Ishikawa (cell line): ENCODE data around the gene TMEM45A.
A peak's percentile ranks its signal among the peaks of the same experiment; 100 is the strongest.

Experiments used
- CEBPB ChIP-seq: IDR thresholded peaks from 2 replicates; pipeline ENCODE4 v1.6.1; 2012
- CREB1 ChIP-seq: IDR thresholded peaks from 2 replicates; pipeline ENCODE4 v1.6.1; 2012; ENCODE audit warnings: low read depth
- EGR1 ChIP-seq: IDR thresholded peaks from 2 replicates; pipeline ENCODE4 v1.6.1; 2012
- EP300 ChIP-seq: IDR thresholded peaks from 2 replicates; pipeline ENCODE4 v1.6.1; 2012; ENCODE audit warnings: borderline replicate concordance
- FOXM1 ChIP-seq: IDR thresholded peaks from 2 replicates; pipeline ENCODE4 v1.6.1; 2012; ENCODE audit warnings: low read depth, borderline replicate concordance
- MAX ChIP-seq: IDR thresholded peaks from 2 replicates; pipeline ENCODE4 v1.6.1; 2012
- NFIC ChIP-seq: IDR thresholded peaks from 2 replicates; pipeline ENCODE4 v1.6.1; 2012
- RAD21 ChIP-seq: IDR thresholded peaks from 2 replicates; pipeline ENCODE4 v1.6.1; 2012; ENCODE audit warnings: low read depth
- REST ChIP-seq: IDR thresholded peaks from 2 replicates; pipeline ENCODE4 v1.6.1; 2012; ENCODE audit warnings: low read depth, mild to moderate bottlenecking
- TAF1 ChIP-seq: IDR thresholded peaks from 2 replicates; pipeline ENCODE4 v1.6.1; 2012; ENCODE audit warnings: low read depth, mild to moderate bottlenecking
- TCF12 ChIP-seq: IDR thresholded peaks from 2 replicates; pipeline ENCODE4 v1.6.1; 2012; ENCODE audit warnings: low read depth
- TEAD4 ChIP-seq: IDR thresholded peaks from 2 replicates; pipeline ENCODE4 v1.6.1; 2012
- USF1 ChIP-seq: IDR thresholded peaks from 2 replicates; pipeline ENCODE4 v1.6.1; 2012
- YY1 ChIP-seq: IDR thresholded peaks from 2 replicates; pipeline ENCODE4 v1.6.1; 2012; ENCODE audit warnings: low read depth
- ZBTB7A ChIP-seq: IDR thresholded peaks from 2 replicates; pipeline ENCODE4 v1.6.1; 2012; ENCODE audit warnings: low read depth

TMEM45A gene

GRCh38 chr3:100458814-100459213 is 33.6 kb upstream of the TMEM45A start:
- TF ChIP-seq EP300 (no peak), CREB1 (no peak), TAF1 (no peak), RAD21 (no peak), EGR1 (no peak), CEBPB (no peak), USF1 (no peak), REST (no peak), MAX (no peak), NFIC (no peak), YY1 (no peak), FOXM1 (no peak)

DNA sequence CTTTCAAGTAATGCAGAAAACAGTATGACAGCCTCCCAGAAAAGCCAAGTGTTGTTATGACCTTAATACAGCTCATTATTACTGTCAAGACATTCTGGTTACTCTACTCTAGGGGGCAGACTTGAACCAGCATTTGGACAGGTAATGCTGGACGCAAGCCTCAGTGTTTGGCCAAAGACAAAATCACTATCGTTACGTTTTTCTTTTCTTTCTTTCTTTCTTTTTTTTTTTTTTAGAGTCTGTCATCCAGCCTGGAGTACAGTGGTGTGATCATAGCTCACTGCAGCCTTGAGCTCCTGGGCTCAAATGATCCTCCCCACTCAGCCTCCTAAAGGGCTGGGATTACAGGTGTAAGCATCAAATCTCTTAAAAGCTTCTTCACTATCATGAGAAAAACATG is 29.4 kb upstream of the TMEM45A start:
- peak; percentile 96 for TF ChIP-seq RAD21
- TF ChIP-seq REST = no peak
- no peak for TF ChIP-seq YY1
- TF ChIP-seq TAF1 = no peak

DNA sequence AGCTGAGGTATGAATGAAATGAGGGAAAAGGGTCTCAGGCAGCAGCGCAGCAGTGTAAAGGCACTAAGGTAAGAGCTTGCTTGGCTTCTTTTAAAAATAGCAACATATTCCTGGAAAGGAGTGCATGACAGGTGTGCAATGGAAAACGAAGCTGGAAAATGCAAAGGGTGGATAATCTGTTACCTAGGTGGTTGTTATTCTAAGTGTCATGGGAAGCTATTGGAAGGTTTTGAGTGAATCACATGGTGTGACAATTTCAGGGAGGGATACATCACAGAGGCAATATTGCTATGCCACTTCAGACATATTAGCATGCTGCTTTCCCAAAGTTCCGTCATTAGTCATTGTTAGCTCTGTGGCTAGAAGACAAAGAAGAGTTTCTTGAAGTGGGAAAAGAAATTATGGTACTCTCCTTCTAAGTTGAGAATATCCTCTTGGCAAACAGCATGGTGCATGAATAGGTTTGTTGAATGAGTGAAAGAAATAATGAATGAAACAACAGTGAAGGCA is 28.7 kb upstream of the TMEM45A start:
- TF ChIP-seq TEAD4 = no peak
- no peak for TF ChIP-seq NFIC
- no peak for TF ChIP-seq CEBPB
- TF ChIP-seq TAF1 = no peak
- no peak for TF ChIP-seq YY1
- no peak for TF ChIP-seq EP300
- TF ChIP-seq REST = no peak
- no peak for TF ChIP-seq TCF12
- no peak for TF ChIP-seq USF1
- no peak for TF ChIP-seq RAD21

DNA sequence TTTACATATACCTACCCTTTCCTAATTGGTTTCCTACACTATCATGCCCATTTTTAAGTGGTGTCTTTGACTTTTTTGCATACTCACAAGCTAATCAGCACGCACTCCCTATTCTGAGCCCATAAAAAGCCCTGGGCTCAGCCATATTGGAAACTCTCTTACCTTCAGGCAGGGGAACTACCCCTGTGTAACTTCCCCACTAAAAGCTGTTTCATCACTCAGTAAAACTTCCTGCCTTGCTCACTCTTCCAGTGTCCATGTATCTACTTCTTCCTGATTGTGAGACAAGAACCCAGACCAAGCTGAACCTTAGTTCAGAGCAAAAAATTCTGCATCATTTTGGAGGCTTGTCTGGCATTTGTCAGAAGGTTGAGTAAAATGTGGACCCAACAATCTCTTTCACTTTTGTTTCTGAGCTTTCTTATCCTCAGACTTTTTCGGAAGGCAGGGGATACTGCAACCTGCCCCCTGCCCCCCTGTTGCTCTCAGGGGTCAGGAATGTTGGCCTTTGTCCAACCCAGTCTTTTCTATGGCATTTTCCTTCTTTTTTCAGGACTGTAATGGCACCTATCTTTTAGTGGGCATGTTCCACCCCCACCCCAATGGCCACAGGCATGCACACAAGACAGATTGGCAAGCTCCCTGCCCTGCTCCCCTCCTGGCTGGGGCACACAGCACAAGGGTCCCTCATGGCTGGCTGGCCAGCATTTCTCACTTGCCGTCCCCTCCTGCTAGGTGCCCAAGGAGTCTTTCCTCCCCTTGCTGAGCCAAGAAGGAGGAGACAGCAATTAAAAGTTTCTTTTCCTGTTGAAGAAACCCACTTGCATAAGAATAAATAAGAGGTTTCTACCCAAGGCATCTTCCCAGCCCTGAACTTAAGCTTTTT is 26.3 kb upstream of the TMEM45A start:
- TF ChIP-seq FOXM1 (no peak), RAD21 (no peak), REST (no peak), ZBTB7A (no peak), USF1 (no peak), EGR1 (no peak), YY1 (no peak), TCF12 (no peak), NFIC (no peak), CEBPB (no peak)
